ENCODE data around the gene SNX24.

GRCh38 chr5:123046222-123046621 is 200.8 kb downstream of the SNX24 start:
- TF ChIP-seq CTCF (conservative IDR thresholded peaks at IDR 0.05) (no peak), EZH2 (IDR thresholded peaks at IDR 0.05; ENCODE audit: low read depth) (no peak)

Measured in PC-9 (cell line).